Kidney (tissue), 22 donors: Measurements from ENCODE around the gene BATF3. TPM values are rescaled to one million over a fixed set of nuclear protein-coding genes. Genes with fewer than 3 reads are reported as not detected.

Experiments used
- DNase-seq, 5 donors: peaks; one replicate each; pipeline ENCODE4 v3.0.0-alpha.2; 2013 to 2020
- FAIRE-seq: peaks from 2 replicates; lab custom pipeline; 2012; peaks lifted over from hg19 to GRCh38; lab: Jason Lieb, UNC
- H3K27ac ChIP-seq, 2 donors: one replicate each; pipeline ENCODE4 v1.7.0; 2013; ENCODE audit warnings: low read depth in 2 of 2, low read length in 2 of 2, inconsistent platforms in 1 of 2
- H3K27me3 ChIP-seq: one replicate; pipeline ENCODE4 v1.7.1; 2013; ENCODE audit warnings: low read length, inconsistent platforms; ENCODE audit not compliant: control insufficient read depth, insufficient read depth
- H3K36me3 ChIP-seq, 3 donors: one replicate each; pipeline versions ENCODE4 v1.7.0 to v1.7.1; 2013; ENCODE audit warnings: low read length in 3 of 3, control low read depth in 1 of 3, inconsistent platforms in 1 of 3; ENCODE audit not compliant: insufficient read depth in 3 of 3, control insufficient read depth in 2 of 3
- H3K4me1 ChIP-seq, 3 donors: one replicate each; pipeline versions ENCODE4 v1.7.0 to v1.7.1; 2013; ENCODE audit warnings: low read length in 3 of 3, inconsistent platforms in 1 of 3, low read depth in 1 of 3; ENCODE audit not compliant: control insufficient read depth in 2 of 3, insufficient read depth in 2 of 3
- H3K4me3 ChIP-seq, 3 donors: one replicate each; pipeline versions ENCODE4 v1.7.0 to v1.8.1; 2013; ENCODE audit warnings: low read length in 3 of 3, control low read depth in 1 of 3, inconsistent platforms in 1 of 3
- H3K9ac ChIP-seq, 3 donors: one replicate each; pipeline versions ENCODE4 v1.7.0 to v1.7.1; 2013; ENCODE audit warnings: low read length in 3 of 3, control low read depth in 1 of 3, inconsistent platforms in 1 of 3
- H3K9me3 ChIP-seq, 3 donors: one replicate each; pipeline versions ENCODE4 v1.7.0 to v1.7.1; 2013; ENCODE audit warnings: low read length in 3 of 3, control low read depth in 1 of 3, inconsistent platforms in 1 of 3; ENCODE audit not compliant: control insufficient read depth in 2 of 3, insufficient read depth in 1 of 3
- intact Hi-C: fragments of 100-400 bp; cut with DNase I; formaldehyde crosslinking; loops from one replicate; pipeline ENCODE4 v1.11.1; 2022
- long read RNA-seq, 10 donors: library from polyadenylated mRNA in 1 of 10; unstranded in 1 of 10; transcript quantifications; one replicate each; pipeline ENCODE4 v2.0.0 and lab custom pipeline, GENCODE V29; 2021 to 2026
- polyA plus RNA-seq: library from polyadenylated mRNA; stranded (reverse); fragments of 350-450 nt; fragmentation: Illumina TruSeq; extraction: RNeasy Lipid Tissue Mini Kit (QIAGEN cat#74804); gene quantifications from one replicate; pipeline ENCODE4 v1.2.3, GENCODE V29; 2014; ENCODE audit warnings: low read depth, low replicate concordance; ENCODE audit not compliant: insufficient read depth
- total RNA-seq: library from RNA; stranded (reverse); fragmentation: NEBNext Ultra II Directional; extraction: Animal tissue kit (Norgen Biotek cat#: 25700); gene quantifications from one replicate; pipeline ENCODE4 v1.2.1, GENCODE V29; 2021
- TF ChIP-seq, protein P1 (sequence below): IDR thresholded peaks from 3 replicates; pipeline ENCODE4 v1.5.1; 2012; ENCODE audit warnings: mild to moderate bottlenecking, moderate library complexity, borderline replicate concordance; ENCODE audit not compliant: insufficient read depth; ENCODE audit errors: extremely low read depth
- donor health status: control.
- donor health status: control.
- donor health status: control.
- donor health status: control.
- donor health status: control.
- donor health status: DM: yes; HTN: yes; CAD: no.
- donor health status: Normal renal cell carcinoma (clear cell type).

BATF3 gene, protein sequence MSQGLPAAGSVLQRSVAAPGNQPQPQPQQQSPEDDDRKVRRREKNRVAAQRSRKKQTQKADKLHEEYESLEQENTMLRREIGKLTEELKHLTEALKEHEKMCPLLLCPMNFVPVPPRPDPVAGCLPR
- 6.5 TPM for total RNA-seq
- polyA plus RNA-seq: 3.3 TPM
- long read RNA-seq, donor 1, partial matches to known transcripts: 0 of 1 reads
- long read RNA-seq, donor 1, other reads (novel, unspliced or antisense): 0 of 1 reads
- long read RNA-seq, donor 2, partial matches to known transcripts: 0 of 1 reads
- long read RNA-seq, donor 2, other reads (novel, unspliced or antisense): 0 of 1 reads
- long read RNA-seq, donor 3, partial matches to known transcripts: 0 of 1 reads
- long read RNA-seq, donor 3, other reads (novel, unspliced or antisense): 0 of 1 reads
- long read RNA-seq, donor 4: 0 reads
- long read RNA-seq, donor 5: 0 reads
- long read RNA-seq, donor 6, partial matches to known transcripts: 0 of 1 reads
- long read RNA-seq, donor 6, other reads (novel, unspliced or antisense): 0 of 1 reads
- long read RNA-seq, donor 7, partial matches to known transcripts: 0 of 1 reads
- long read RNA-seq, donor 7, other reads (novel, unspliced or antisense): 0 of 1 reads
- long read RNA-seq, donor 8, partial matches to known transcripts: 0 of 1 reads
- long read RNA-seq, donor 8, other reads (novel, unspliced or antisense): 0 of 1 reads
- long read RNA-seq, donor 9: 0 reads
- long read RNA-seq, donor 10, partial matches to known transcripts: 0 of 1 reads
- long read RNA-seq, donor 10, other reads (novel, unspliced or antisense): 0 of 1 reads

GRCh38 chr1:212699625-212700222, at the start of gene BATF3:
TSS of gene BATF3 (minus strand) at chr1:212699840. CDS start at chr1:212699762, 78 bp downstream.
- H3K4me3 ChIP-seq: peak within 1 kb of the TSS; percentile 18 to 63 (median 51)
- no peak within 1 kb of the TSS for H3K9ac ChIP-seq
- peaks cover 22% of the 10 kb centered on the region for H3K27me3 ChIP-seq
- intact Hi-C loops: no loop called here
- no peaks in the 10 kb centered on the region for H3K9me3 ChIP-seq
- no peaks in the 10 kb centered on the region for H3K36me3 ChIP-seq
- FAIRE-seq: no peak
- peaks cover 0 to 4% (median 4%) of the 10 kb centered on the region in 3 donors for H3K4me1 ChIP-seq
- TF ChIP-seq, protein P1, sequence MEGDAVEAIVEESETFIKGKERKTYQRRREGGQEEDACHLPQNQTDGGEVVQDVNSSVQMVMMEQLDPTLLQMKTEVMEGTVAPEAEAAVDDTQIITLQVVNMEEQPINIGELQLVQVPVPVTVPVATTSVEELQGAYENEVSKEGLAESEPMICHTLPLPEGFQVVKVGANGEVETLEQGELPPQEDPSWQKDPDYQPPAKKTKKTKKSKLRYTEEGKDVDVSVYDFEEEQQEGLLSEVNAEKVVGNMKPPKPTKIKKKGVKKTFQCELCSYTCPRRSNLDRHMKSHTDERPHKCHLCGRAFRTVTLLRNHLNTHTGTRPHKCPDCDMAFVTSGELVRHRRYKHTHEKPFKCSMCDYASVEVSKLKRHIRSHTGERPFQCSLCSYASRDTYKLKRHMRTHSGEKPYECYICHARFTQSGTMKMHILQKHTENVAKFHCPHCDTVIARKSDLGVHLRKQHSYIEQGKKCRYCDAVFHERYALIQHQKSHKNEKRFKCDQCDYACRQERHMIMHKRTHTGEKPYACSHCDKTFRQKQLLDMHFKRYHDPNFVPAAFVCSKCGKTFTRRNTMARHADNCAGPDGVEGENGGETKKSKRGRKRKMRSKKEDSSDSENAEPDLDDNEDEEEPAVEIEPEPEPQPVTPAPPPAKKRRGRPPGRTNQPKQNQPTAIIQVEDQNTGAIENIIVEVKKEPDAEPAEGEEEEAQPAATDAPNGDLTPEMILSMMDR: no peak
- DNase-seq: peak in 4 of 5 donors; percentile 27 to 89 (median 56)
- H3K27ac ChIP-seq: peak within 1 kb of the TSS; percentile 67

- no peaks in the 10 kb centered on the region for H3K9me3 ChIP-seq
- FAIRE-seq: no peak
- H3K9ac ChIP-seq: no peak overlapping the region
- no peak for DNase-seq
- no peak overlapping the region for H3K4me3 ChIP-seq
- TF ChIP-seq, protein P1: no peak
- H3K27me3 ChIP-seq: no peaks in the 10 kb centered on the region
- no peaks in the 10 kb centered on the region for H3K36me3 ChIP-seq
- intact Hi-C loops: no loop called here
- peaks cover 0 to 6% (median 2%) of the 10 kb centered on the region in 3 donors for H3K4me1 ChIP-seq
- H3K27ac ChIP-seq: no peak overlapping the region
Measured at GRCh38 chr1:212746546-212746945, 46.9 kb upstream of the BATF3 start.

DNA sequence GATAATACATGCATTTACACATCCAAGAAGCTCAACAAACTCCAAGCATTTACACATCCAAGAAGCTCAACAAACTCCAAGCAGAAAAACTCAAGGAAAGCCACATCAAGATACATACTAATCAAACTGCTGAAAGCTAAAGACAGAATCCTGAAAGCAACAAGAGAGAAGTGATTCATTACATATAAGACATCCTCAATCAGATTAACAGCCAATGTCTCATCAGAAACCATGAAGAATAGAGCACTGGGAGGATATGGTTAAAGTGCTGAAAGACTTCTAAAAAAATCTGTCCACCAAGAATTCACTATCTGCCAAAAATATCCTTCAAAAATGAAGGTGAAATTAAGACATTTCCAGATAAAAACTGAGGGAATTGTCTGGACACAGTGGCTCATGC, 45.7 kb upstream of the BATF3 start:
- Histone ChIP-seq H3K27ac (no peak overlapping the region), H3K36me3 (no peaks in the 10 kb centered on the region), H3K4me3 (no peak overlapping the region), H3K9ac (no peak overlapping the region), H3K27me3 (no peaks in the 10 kb centered on the region), H3K9me3 (no peaks in the 10 kb centered on the region), H3K4me1 (peaks cover 0 to 5% (median 2%) of the 10 kb centered on the region in 3 donors)
- intact Hi-C loops: no loop called here
- DNase-seq: no peak
- TF ChIP-seq, protein P1: no peak
- no peak for FAIRE-seq
